Heart left ventricle (tissue), 16 donors: ENCODE measurements around the gene NEUROG1. TPM values are rescaled to one million over a fixed set of nuclear protein-coding genes. Genes with fewer than 3 reads are reported as not detected.

Source experiments
- ATAC-seq, 4 donors: fragments of 200-7000 bp; cut with Tn5 transposase; one replicate each; pipeline ENCODE4 v1.9.1; 2020 to 2022; ENCODE audit warnings: moderate library complexity in 4 of 4, mild to moderate bottlenecking in 3 of 4, moderate number of reproducible peaks in 1 of 4
- DNase-seq, 5 donors: peaks; one replicate each; pipeline ENCODE4 v3.0.0-alpha.2; 2020
- H3K27ac ChIP-seq, 12 donors: fragments of 200-600 bp; sonication (generic) in 4 of 12; one replicate each; pipeline versions ENCODE4 v1.5.0 to v1.8.0; 2016 to 2022; ENCODE audit warnings: mild to moderate bottlenecking in 2 of 12
- H3K27me3 ChIP-seq, 9 donors: fragments of 200-600 bp; sonication (generic) in 2 of 9; one replicate each; pipeline versions ENCODE4 v1.5.1 to v1.8.0; 2016 to 2022; ENCODE audit warnings: mild to moderate bottlenecking in 3 of 9
- H3K36me3 ChIP-seq, 9 donors: fragments of 200-600 bp; sonication (generic) in 2 of 9; one replicate each; pipeline versions ENCODE4 v1.5.0 to v1.8.0; 2018 to 2022; ENCODE audit warnings: mild to moderate bottlenecking in 2 of 9
- H3K4me1 ChIP-seq, 12 donors: fragments of 200-600 bp; sonication (generic) in 4 of 12; one replicate each; pipeline versions ENCODE4 v1.5.0 to v1.8.0; 2016 to 2022; ENCODE audit warnings: mild to moderate bottlenecking in 3 of 12
- H3K4me3 ChIP-seq, 12 donors: fragments of 200-600 bp; sonication (generic) in 4 of 12; one replicate each; pipeline versions ENCODE4 v1.5.0 to v1.8.0; 2017 to 2022; ENCODE audit warnings: mild to moderate bottlenecking in 9 of 12, moderate library complexity in 4 of 12
- H3K9me3 ChIP-seq, 12 donors: fragments of 200-600 bp; sonication (generic) in 4 of 12; one replicate each; pipeline versions ENCODE4 v1.5.0 to v1.8.0; 2016 to 2022; ENCODE audit warnings: mild to moderate bottlenecking in 1 of 12
- CTCF ChIP-seq, 12 donors: fragments of 200-600 bp; sonication (generic) in 4 of 12; IDR thresholded peaks; one replicate each; pipeline versions ENCODE4 v1.5.0 to v1.8.0; 2018 to 2022; ENCODE audit warnings: antibody characterized with exemption in 12 of 12, mild to moderate bottlenecking in 5 of 12
- POLR2A ChIP-seq, 2 donors: fragments of 450-650 bp; IDR thresholded peaks; one replicate each; pipeline ENCODE4 v1.6.1; 2017; ENCODE audit warnings: antibody characterized with exemption in 2 of 2, mild to moderate bottlenecking in 2 of 2, moderate library complexity in 2 of 2
- WGBS, 4 donors: extraction: QIAGEN DNeasy Blood & Tissue Kit in 2 of 4; methylation state at CpG; one replicate each; pipeline versions ENCODE4 v1.1.5 to v1.1.7; 2013 to 2018; 5-methylcytosine and 5-hydroxymethylcytosine counted together
- intact Hi-C, 10 donors: fragments of 100-400 bp; cut with DNase I; formaldehyde crosslinking; loops; one replicate each; pipeline versions ENCODE4 v1.11.1 to v1.14.2; 2022
- polyA plus RNA-seq, 2 donors: library from polyadenylated mRNA; stranded (reverse); fragments of 200-250 nt; gene quantifications; one replicate each; pipeline ENCODE4 v1.2.3, GENCODE V29; 2013
- total RNA-seq, 9 donors: library from RNA; depleted of rRNA in 2 of 9; stranded (reverse); fragments of >200 nt in 2 of 9; fragmentation: NEBNext Ultra II Directional in 3 of 9; extraction: Animal tissue kit (Norgen Biotek cat#: 25700) in 3 of 9; gene quantifications; one replicate each; pipeline versions ENCODE4 v1.1.0 to v1.2.4, GENCODE V29; 2016 to 2023
- donor health status: ischemic (EF 13 %, LVEDD 7.1; RV severe dilation, severe dysfunction).
- donor health status: healthy with polysubstance abuse.
- donor health status: DM: no; HTN: yes; CAD: no.
- donor health status: DM: no; HTN: no; CAD: no.
- donor health status: ischemic (EF 25% LVEDD 6.9; RV normal size, moderate dysfunction).
- donor health status: ischemic (EF 25% LVEDD 5.7; RV mildly dilated, moderate dysfunction).
- donor health status: healthy.
- donor health status: DM: yes; HTN: yes; CAD: no.
- donor health status: ischemic (EF 35%, LVEDD 5.7; RV mildly dilated, moderate dysfunction).
- donor health status: nonischemic (EF 11% LVEDD 7.7; RV severe dilation, severe dysfunction).
- donor health status: DM: yes; HTN: yes; CAD: no.
- donor health status: PGD.
- donor health status: ischemic (EF 29% LVEDD 5.4; RV normal size, mild dysfunction).
- donor health status: nonischemic (EF 23%, LVEDD 6.1; RV moderate dilation, normal function).

The NEUROG1 gene
- total and polyA plus RNA-seq, 11 donors: not detected

- Histone ChIP-seq H3K36me3 (no peaks in the 10 kb centered on the region), H3K27ac (no peak overlapping the region), H3K27me3 (peaks cover 0 to 37% (median 5%) of the 10 kb centered on the region in 9 donors), H3K9me3 (no peaks in the 10 kb centered on the region), H3K4me3 (no peak overlapping the region), H3K4me1 (peaks cover 0 to 3% (median 0%) of the 10 kb centered on the region in 12 donors)
- DNase-seq (no peak), ATAC-seq (no peak)
- no peak for TF ChIP-seq POLR2A (IDR thresholded peaks at IDR 0.05)
- TF ChIP-seq CTCF (IDR thresholded peaks at IDR 0.05): no peak
- WGBS, 4 donors: 76 to 84% (median 82%) methylated on average over 4 to 5 of the region's 5 CpGs
- intact Hi-C loops: loop anchor here in 5 of 10 donors (5.0 to 10.0 kb wide), 4 partner anchors 160 to 650 kb away; no protein-coding TSS in a partner anchor
Measured at GRCh38 chr5:135564331-135564730, 28.6 kb upstream of the NEUROG1 start.

DNA sequence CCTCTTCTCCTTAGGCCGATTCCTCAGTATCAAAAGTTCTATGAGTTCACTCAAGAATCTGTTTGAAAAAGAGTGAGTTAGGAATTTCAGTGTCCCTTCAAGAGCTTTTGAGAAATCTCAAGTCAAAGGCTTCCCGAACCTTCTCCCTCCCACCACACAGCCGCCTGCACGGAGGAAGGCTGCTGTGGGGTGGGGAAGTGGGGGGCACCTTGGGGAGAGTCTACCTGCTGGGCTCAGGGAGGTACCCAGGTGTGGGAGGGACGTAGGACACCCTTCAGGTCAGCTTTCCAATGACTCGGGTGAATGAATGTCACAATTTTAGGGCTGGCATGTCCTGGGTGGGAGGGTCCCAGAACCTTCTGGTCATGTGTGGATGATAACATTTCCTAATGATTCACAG is 25.5 kb upstream of the NEUROG1 start:
- Histone ChIP-seq H3K9me3 (no peaks in the 10 kb centered on the region), H3K27me3 (peaks cover 0 to 45% (median 12%) of the 10 kb centered on the region in 9 donors), H3K4me3 (no peak overlapping the region), H3K36me3 (no peaks in the 10 kb centered on the region), H3K27ac (no peak overlapping the region), H3K4me1 (peaks cover 0 to 3% (median 0%) of the 10 kb centered on the region in 12 donors)
- no peak for ATAC-seq
- intact Hi-C loops: loop anchor here (1.0 to 10.0 kb wide), 8 partner anchors 164 to 654 kb away; no protein-coding TSS in a partner anchor
- DNase-seq: no peak
- no peak for TF ChIP-seq CTCF (IDR thresholded peaks at IDR 0.05)
- TF ChIP-seq POLR2A (IDR thresholded peaks at IDR 0.05): no peak
- WGBS, 4 donors: 86 to 95% (median 91%) methylated on average over 6 of the region's 6 CpGs

DNA sequence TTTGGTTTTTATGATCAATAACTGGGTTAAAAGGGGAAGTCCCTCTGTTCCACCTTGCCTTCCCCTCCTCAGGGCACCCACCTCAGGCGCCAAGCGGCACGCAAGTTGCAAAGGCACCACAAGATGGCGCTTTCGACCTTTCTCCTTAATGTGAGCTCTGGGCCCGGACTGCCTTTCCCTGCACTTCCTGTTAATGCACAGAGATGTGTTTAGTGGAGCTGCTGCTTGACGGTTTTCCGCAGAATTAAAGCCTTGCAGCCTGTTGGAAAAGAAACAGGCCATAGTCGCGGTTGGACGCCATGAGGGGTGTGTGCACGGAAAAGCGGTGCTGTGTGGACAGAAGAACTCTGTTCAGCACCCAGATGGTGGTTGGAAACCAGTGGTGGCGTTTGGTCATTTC is 25.1 kb upstream of the NEUROG1 start:
- Histone ChIP-seq H3K4me3 (no peak overlapping the region), H3K4me1 (peaks cover 0 to 3% (median 0%) of the 10 kb centered on the region in 12 donors), H3K9me3 (no peaks in the 10 kb centered on the region), H3K27ac (no peak overlapping the region), H3K27me3 (peaks cover 0 to 43% (median 16%) of the 10 kb centered on the region in 9 donors), H3K36me3 (no peaks in the 10 kb centered on the region)
- WGBS, 4 donors: 15 to 20% (median 16%) methylated on average over 14 of the region's 14 CpGs
- TF ChIP-seq CTCF (IDR thresholded peaks at IDR 0.05): peak; percentile 61 to 84 (median 80)
- TF ChIP-seq POLR2A (IDR thresholded peaks at IDR 0.05): no peak
- ATAC-seq (peak; percentile 53 to 92 (median 82)), DNase-seq (peak; percentile 58 to 75 (median 67))
- intact Hi-C loops: loop anchor here (1.0 to 10.0 kb wide), 8 partner anchors 164 to 654 kb away; no protein-coding TSS in a partner anchor

- Histone ChIP-seq H3K27ac (no peak overlapping the region), H3K36me3 (no peaks in the 10 kb centered on the region), H3K4me3 (no peak overlapping the region), H3K9me3 (no peaks in the 10 kb centered on the region), H3K27me3 (peaks cover 0 to 50% (median 23%) of the 10 kb centered on the region in 9 donors), H3K4me1 (peaks cover 0 to 3% (median 0%) of the 10 kb centered on the region in 12 donors)
- ATAC-seq (no peak), DNase-seq (no peak)
- intact Hi-C loops: loop anchor here in 2 of 10 donors (1.0 to 5.0 kb wide), 2 partner anchors 270 to 653 kb away; no protein-coding TSS in a partner anchor
- 63 to 74% (median 68%) methylated on average over 6 of the region's 6 CpGs for WGBS, 4 donors
- TF ChIP-seq POLR2A (IDR thresholded peaks at IDR 0.05): no peak
- TF ChIP-seq CTCF (IDR thresholded peaks at IDR 0.05): no peak
Measured at GRCh38 chr5:135559354-135559753, 23.6 kb upstream of the NEUROG1 start.
